SK-N-SH treated with all-trans-retinoic acid at 6 μM for 48 hours (cell line): ENCODE results near the gene KRT72.

ENCODE experiments used
- ATAC-seq: fragments of 200-7000 bp; cut with Tn5 transposase; 3 replicates; pipeline ENCODE4 v1.9.1; 2020; ENCODE audit warnings: mild to moderate bottlenecking, moderate library complexity
- ARNTL ChIP-seq: fragments of 450-650 bp; formaldehyde crosslinking; IDR thresholded peaks from 2 replicates; pipeline ENCODE4 v1.5.0; 2020; ENCODE audit warnings: low read depth, mild to moderate bottlenecking, moderate library complexity, borderline replicate concordance
- BACH2 ChIP-seq: fragments of 250-450 bp; sonication (Bioruptor Pico); IDR thresholded peaks from 2 replicates; pipeline ENCODE4 v1.9.0; 2021; ENCODE audit warnings: mild to moderate bottlenecking, borderline replicate concordance
- CREB5 ChIP-seq: fragments of 250-450 bp; sonication (Bioruptor Pico); IDR thresholded peaks from 2 replicates; pipeline ENCODE4 v1.5.1; 2020; ENCODE audit warnings: low read depth, mild to moderate bottlenecking, moderate library complexity
- CSDC2 ChIP-seq: fragments of 250-450 bp; sonication (Bioruptor Pico); IDR thresholded peaks from 2 replicates; pipeline ENCODE4 v1.5.0; 2020; ENCODE audit warnings: mild to moderate bottlenecking, moderate library complexity
- ESRRG ChIP-seq: fragments of 250-450 bp; sonication (Bioruptor Pico); IDR thresholded peaks from 2 replicates; pipeline ENCODE4 v1.6.1; 2021; ENCODE audit warnings: mild to moderate bottlenecking
- GLIS3 ChIP-seq: fragments of 250-450 bp; sonication (Bioruptor Pico); IDR thresholded peaks from 2 replicates; pipeline ENCODE4 v1.5.0; 2020; ENCODE audit warnings: mild to moderate bottlenecking, moderate library complexity
- OSR1 ChIP-seq: fragments of 250-450 bp; sonication (Bioruptor Pico); IDR thresholded peaks from 2 replicates; pipeline ENCODE4 v1.8.0; 2022; ENCODE audit warnings: moderate library complexity, mild to moderate bottlenecking, inconsistent platforms
- PATZ1 ChIP-seq: fragments of 250-450 bp; sonication (Bioruptor Pico); IDR thresholded peaks from 2 replicates; pipeline ENCODE4 v1.8.0; 2020; ENCODE audit warnings: mild to moderate bottlenecking, moderate library complexity, borderline replicate concordance
- POU6F1 ChIP-seq: fragments of 250-450 bp; sonication (Bioruptor Pico); IDR thresholded peaks from 2 replicates; pipeline ENCODE4 v1.8.0; 2021; ENCODE audit warnings: low read depth, mild to moderate bottlenecking, moderate library complexity, borderline replicate concordance
- PPARA ChIP-seq: fragments of 250-450 bp; sonication (Bioruptor Pico); IDR thresholded peaks from 2 replicates; pipeline ENCODE4 v1.5.0; 2020; ENCODE audit warnings: mild to moderate bottlenecking, borderline replicate concordance
- RARB ChIP-seq: fragments of 250-450 bp; sonication (Bioruptor Pico); IDR thresholded peaks from 2 replicates; pipeline ENCODE4 v1.8.0; 2021; ENCODE audit warnings: mild to moderate bottlenecking, moderate library complexity
- SNAI2 ChIP-seq: fragments of 250-450 bp; sonication (Bioruptor Pico); IDR thresholded peaks from 2 replicates; pipeline ENCODE4 v1.5.0; 2020; ENCODE audit warnings: mild to moderate bottlenecking, moderate library complexity
- TCF4 ChIP-seq: fragments of 250-450 bp; sonication (Bioruptor Pico); IDR thresholded peaks from 2 replicates; pipeline ENCODE4 v1.8.0; 2021; ENCODE audit warnings: mild to moderate bottlenecking, moderate library complexity, borderline replicate concordance
- ZFP3 ChIP-seq: fragments of 250-450 bp; sonication (Bioruptor Pico); IDR thresholded peaks from 2 replicates; pipeline ENCODE4 v1.5.0; 2020; ENCODE audit warnings: mild to moderate bottlenecking, moderate library complexity
- ZFP30 ChIP-seq: fragments of 450-650 bp; formaldehyde crosslinking; IDR thresholded peaks from 2 replicates; pipeline ENCODE4 v1.5.0; 2022; ENCODE audit warnings: mild to moderate bottlenecking, moderate library complexity
- ZNF565 ChIP-seq: fragments of 450-650 bp; formaldehyde crosslinking; conservative IDR thresholded peaks from 2 replicates; pipeline ENCODE4 v1.5.0; 2020; ENCODE audit warnings: low read depth, mild to moderate bottlenecking, moderate library complexity
- ZNF70 ChIP-seq: fragments of 450-650 bp; formaldehyde crosslinking; IDR thresholded peaks from 2 replicates; pipeline ENCODE4 v1.5.0; 2020; ENCODE audit warnings: mild to moderate bottlenecking, moderate library complexity
- TF ChIP-seq, protein P1 (sequence below): fragments of 250-450 bp; sonication (Bioruptor Pico); IDR thresholded peaks from 2 replicates; pipeline ENCODE4 v1.5.0; 2020; ENCODE audit warnings: mild to moderate bottlenecking, moderate library complexity
- TF ChIP-seq, protein P2 (sequence below): fragments of 250-450 bp; sonication (Bioruptor Pico); IDR thresholded peaks from 2 replicates; pipeline ENCODE4 v1.5.1; 2021; ENCODE audit warnings: mild to moderate bottlenecking, moderate library complexity

The KRT72 gene

DNA sequence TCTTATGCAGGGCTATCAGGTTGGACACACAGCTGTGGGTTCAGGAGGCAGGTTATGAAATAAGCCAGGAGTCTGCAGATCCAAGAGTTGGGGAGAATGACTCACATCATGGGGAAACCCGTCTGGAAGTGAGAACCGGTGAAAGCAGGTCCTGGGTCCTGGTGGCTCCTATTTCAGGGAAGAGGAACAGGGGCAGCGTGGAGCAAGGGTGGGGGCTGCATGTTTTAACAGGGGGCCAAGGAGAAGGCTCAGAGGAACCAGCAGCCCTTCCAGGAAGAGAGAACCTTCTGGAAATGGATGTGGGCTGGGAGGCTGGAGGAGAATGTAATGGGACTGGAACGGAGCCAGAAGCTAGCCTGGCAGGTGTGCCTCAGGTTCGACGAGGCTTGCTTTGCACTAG is 19.8 kb downstream of the KRT72 start:
- ATAC-seq: no peak
- TF ChIP-seq CREB5 (CRISPR knock-in tag): no peak
- TF ChIP-seq SNAI2 (CRISPR knock-in tag): no peak
- TF ChIP-seq RARB (CRISPR knock-in tag): no peak
- no peak for TF ChIP-seq TCF4 (CRISPR knock-in tag)
- no peak for TF ChIP-seq ZNF565 (CRISPR knock-in tag)
- no peak for TF ChIP-seq POU6F1 (CRISPR knock-in tag)
- TF ChIP-seq PPARA: no peak
- TF ChIP-seq BACH2: no peak
- TF ChIP-seq ESRRG (CRISPR knock-in tag): no peak
- no peak for TF ChIP-seq GLIS3 (CRISPR knock-in tag)
- TF ChIP-seq ZFP3 (CRISPR knock-in tag): no peak
- TF ChIP-seq, protein P1, sequence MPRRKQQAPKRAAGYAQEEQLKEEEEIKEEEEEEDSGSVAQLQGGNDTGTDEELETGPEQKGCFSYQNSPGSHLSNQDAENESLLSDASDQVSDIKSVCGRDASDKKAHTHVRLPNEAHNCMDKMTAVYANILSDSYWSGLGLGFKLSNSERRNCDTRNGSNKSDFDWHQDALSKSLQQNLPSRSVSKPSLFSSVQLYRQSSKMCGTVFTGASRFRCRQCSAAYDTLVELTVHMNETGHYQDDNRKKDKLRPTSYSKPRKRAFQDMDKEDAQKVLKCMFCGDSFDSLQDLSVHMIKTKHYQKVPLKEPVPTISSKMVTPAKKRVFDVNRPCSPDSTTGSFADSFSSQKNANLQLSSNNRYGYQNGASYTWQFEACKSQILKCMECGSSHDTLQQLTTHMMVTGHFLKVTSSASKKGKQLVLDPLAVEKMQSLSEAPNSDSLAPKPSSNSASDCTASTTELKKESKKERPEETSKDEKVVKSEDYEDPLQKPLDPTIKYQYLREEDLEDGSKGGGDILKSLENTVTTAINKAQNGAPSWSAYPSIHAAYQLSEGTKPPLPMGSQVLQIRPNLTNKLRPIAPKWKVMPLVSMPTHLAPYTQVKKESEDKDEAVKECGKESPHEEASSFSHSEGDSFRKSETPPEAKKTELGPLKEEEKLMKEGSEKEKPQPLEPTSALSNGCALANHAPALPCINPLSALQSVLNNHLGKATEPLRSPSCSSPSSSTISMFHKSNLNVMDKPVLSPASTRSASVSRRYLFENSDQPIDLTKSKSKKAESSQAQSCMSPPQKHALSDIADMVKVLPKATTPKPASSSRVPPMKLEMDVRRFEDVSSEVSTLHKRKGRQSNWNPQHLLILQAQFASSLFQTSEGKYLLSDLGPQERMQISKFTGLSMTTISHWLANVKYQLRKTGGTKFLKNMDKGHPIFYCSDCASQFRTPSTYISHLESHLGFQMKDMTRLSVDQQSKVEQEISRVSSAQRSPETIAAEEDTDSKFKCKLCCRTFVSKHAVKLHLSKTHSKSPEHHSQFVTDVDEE (CRISPR knock-in tag): no peak
- TF ChIP-seq, protein P2, sequence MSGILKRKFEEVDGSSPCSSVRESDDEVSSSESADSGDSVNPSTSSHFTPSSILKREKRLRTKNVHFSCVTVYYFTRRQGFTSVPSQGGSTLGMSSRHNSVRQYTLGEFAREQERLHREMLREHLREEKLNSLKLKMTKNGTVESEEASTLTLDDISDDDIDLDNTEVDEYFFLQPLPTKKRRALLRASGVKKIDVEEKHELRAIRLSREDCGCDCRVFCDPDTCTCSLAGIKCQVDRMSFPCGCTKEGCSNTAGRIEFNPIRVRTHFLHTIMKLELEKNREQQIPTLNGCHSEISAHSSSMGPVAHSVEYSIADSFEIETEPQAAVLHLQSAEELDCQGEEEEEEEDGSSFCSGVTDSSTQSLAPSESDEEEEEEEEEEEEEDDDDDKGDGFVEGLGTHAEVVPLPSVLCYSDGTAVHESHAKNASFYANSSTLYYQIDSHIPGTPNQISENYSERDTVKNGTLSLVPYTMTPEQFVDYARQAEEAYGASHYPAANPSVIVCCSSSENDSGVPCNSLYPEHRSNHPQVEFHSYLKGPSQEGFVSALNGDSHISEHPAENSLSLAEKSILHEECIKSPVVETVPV (CRISPR knock-in tag): no peak
- no peak for TF ChIP-seq ZNF70
- TF ChIP-seq ARNTL (CRISPR knock-in tag): no peak
- TF ChIP-seq PATZ1: no peak

DNA sequence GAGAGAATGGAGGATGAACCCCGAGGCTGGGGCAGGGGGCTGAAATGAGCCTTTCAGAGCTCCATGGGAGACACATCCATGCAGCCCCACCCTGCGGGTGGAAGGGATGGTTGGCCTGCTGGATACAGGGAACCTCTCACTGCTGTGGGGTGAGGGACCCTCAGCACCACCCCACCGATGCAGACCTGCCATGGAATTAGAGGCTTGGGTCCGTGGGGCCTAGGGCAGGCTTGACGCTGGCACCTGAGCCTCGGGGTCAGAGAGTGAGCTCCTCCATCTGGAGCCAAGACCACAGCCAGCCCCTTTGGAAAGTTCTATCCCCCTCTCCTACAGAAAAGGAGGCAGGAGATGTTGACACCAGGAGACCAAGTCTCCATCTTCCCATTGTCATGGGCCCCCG is 20.2 kb downstream of the KRT72 start:
- ATAC-seq: no peak
- no peak for TF ChIP-seq PATZ1
- no peak for TF ChIP-seq CREB5 (CRISPR knock-in tag)
- TF ChIP-seq ZNF70: no peak
- TF ChIP-seq ZFP3 (CRISPR knock-in tag): no peak
- no peak for TF ChIP-seq OSR1 (CRISPR knock-in tag)
- no peak for TF ChIP-seq ZFP30 (CRISPR knock-in tag)
- TF ChIP-seq RARB (CRISPR knock-in tag): no peak
- TF ChIP-seq GLIS3 (CRISPR knock-in tag): no peak
- TF ChIP-seq BACH2: no peak
- no peak for TF ChIP-seq CSDC2
- TF ChIP-seq ESRRG (CRISPR knock-in tag): no peak
- TF ChIP-seq ARNTL (CRISPR knock-in tag): no peak
- TF ChIP-seq, protein P2 (CRISPR knock-in tag): no peak
- TF ChIP-seq, all 23 proteins: peak for 0
